ENCODE data around the gene EPS8.

EPS8 gene

DNA sequence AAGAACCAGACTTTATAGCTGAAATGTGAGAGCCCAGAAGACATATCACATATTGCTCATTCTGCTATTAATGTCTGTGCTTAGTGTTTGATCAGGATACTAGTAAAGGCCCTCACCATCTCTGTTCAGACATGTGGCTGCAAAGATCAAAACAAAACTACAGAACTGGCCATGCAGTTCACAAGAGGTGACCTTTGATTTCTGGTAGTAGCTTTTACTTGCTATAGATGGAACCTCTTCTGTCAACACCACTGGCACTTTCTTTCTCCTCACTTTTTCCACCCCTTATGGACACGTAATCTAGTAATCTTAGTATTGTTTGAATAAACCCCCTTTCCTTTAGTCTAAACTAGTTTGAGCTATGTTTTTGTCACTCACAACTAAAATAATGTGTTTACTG is 214.8 kb downstream of the EPS8 start:
- no peak for DNase-seq (ENCODE audit: low read depth in 1 of 2, low spot score in 1 of 2)

Measured in activated T-helper 1 cell treated with anti-CD3 and anti-CD28 coated beads, Interleukin-2, amount 50 U/mL, for 16 hours (primary cell).